HT1080 (cell line): ENCODE data around the gene C10orf71. TPM values are rescaled to one million over a fixed set of nuclear protein-coding genes. Genes with fewer than 3 reads are reported as not detected.
A peak's percentile ranks its signal among the peaks of the same experiment; 100 is the strongest.

Experiments
- DNase-seq: peaks from one replicate; pipeline ENCODE4 v3.0.0-alpha.2; 2015; ENCODE audit warnings: low read depth
- total RNA-seq: library from RNA; depleted of rRNA; stranded (reverse); fragments of >200 nt; shearing (Covaris generic); gene quantifications from 2 replicates; pipeline ENCODE4 v1.2.3, GENCODE V29; 2014

The C10orf71 gene
- total RNA-seq, 1 experiment from 2014 or later, result not detected

DNA sequence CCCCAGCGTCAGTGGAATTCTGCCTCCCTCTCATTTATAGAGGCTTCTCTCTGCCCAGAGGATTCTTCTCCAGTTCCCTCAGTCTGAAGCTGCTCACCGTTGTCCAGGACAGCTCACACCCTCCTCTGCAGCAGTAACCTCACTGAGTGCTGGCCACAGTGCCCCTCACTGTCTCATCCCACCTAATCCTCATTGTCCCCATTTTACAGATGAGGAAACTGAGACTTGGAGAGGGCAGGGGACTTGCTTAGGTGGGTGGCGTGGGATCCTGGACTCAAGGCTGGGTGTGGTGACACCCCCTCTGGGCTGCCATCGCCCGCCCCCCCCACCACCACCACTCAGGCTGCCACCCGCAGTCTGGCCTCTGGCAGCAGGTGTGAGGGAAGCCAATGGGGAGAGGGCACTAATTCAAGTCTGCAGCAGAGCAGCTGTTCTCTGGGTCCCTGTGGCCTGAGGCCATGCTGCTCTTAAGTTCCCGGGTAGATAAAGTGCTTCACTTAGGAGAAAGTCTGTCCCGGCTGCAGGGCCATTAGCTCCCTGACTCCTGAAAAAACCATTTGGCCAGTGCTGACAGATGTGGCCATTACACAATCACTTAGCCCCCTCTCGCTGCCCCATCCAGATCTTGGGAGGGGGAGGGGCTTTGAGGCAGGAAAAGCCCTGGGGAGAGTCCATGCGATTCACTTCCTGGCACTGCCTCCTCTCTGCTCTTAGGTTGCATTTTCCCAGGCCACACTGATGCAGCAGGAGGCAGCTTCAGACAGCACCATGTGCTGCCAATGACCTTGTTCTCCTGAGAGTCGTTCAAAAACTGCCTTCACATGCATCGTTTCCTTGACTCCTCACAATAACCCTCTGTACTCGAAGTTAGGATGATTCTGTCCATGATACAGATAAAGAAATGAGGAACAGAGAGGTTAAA is 60.6 kb downstream of the C10orf71 start:
- DNase-seq, result peak; percentile 73

DNA sequence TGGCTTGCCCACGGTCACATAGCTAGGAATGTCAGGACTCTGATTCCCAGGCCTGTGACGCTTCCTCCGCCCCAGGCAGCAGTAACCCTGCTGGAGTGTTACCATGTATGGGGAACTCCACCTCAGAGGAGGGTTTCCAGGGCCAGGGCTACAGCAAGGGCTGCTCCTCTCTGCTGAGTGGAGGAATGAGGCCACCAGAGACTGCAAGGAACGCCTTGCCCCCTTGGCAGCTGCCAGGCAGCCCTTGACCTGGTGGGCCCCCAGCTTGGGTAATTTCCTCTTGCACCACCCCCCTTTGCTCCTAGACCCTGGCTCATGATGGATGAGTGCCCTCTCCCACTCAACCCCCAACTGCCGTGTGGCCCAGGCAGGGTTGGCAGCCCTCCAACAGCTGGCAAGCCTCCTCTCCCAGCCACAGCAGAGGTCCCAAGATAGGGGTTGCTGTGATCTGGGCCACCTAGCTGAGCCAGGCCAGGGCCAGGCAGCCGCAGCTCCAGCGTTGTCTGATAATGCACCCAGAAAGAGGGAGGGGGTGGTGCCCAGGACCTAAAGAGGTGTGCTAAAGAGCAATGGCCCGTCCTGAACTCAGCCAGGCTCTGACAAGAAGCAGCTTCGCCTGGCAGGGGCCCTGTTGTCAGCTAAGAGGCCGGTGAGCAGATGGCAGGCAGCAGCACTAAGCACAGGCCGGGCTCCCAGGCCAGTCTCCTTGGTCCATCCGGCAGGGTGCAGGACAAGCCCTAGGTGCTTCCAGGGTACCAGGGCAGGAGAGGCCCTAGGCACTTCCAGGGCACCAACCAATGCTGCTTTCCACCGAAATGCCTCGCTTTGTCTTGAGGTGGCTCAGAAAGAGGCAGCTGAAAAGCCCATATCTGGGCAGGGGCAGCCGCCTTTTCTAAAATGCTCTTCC is 61.6 kb downstream of the C10orf71 start:
- DNase-seq, result no peak

DNA sequence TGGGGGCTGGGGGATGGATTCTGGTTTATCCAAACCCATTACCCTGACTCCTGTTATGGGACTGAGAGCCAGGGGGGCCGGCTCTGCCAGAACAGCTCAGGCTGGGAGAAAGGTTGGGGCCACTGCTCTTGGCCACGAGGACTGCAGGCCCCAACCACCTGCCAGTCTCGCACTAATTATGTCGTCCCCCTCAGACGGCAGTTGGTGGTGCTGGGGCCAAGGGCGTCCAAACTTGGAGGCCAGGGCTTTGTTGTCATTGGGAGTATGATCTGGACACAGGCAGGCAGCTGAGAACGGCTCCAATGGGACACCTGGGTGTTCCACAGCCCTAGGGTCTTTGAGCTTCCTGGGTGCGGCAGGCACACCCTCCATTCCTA is 62.2 kb downstream of the C10orf71 start:
- no peak for DNase-seq

- no peak for DNase-seq
Measured at GRCh38 chr10:49361735-49362568, 63.0 kb downstream of the C10orf71 start.

DNA sequence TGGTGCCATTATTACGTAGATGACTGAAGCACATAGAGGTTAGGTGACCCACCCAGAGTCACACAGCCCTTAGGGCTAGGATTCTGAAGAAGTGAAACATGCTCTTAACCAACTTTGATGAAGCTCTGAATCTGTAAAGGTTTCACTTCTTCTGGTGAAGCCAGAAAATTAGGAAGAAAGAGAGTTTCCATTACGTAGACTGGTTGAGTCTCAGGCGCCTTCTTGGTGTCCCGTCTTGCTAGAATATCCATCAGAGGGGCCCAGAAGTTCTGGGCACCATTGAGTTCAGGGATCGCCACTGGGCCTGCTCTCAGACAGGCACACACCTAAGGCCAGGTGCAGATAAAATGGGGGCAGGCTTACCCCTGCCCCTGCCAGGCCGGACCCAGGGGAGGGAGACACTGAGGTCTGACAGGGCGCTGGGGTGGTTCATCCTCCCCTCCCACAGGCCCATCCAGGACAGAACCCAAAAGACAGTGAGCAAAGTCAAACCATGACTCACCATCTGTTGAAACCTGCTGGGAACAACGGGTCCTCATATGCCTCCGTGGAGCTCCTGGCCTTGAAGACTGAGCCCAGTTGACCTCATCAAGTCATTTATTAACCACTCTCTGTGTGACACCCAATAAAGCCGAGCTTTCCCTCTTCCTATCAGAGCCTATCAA is 63.8 kb downstream of the C10orf71 start:
- DNase-seq, result no peak

GRCh38 chr10:49363309-49364031 is 64.5 kb downstream of the C10orf71 start:
- no peak for DNase-seq

DNA sequence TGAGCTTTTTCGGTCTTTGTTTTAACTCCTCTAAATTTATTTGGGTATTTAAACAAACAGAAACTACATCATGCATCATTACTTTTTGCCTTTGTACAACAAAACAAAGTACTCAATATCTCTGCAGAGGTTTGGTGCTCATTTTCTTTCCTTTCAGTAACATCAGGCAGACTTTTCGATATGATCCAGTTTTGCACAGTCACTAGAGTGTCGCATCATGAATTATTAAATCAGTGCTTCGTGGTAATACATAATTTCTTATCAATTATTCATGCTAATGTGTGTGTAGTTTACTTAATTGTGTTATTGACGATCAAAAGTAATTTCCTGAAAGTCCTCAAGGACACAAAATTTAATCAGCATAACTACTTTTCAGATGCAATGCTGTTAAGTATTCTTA is 65.1 kb downstream of the C10orf71 start:
- DNase-seq, result no peak

- DNase-seq, result no peak
Measured at GRCh38 chr10:49364747-49365146, 65.8 kb downstream of the C10orf71 start.

GRCh38 chr10:49365275-49365674 is 66.3 kb downstream of the C10orf71 start:
- DNase-seq, result no peak

GRCh38 chr10:49365675-49366415 is 66.9 kb downstream of the C10orf71 start:
- DNase-seq, result no peak

GRCh38 chr10:49366460-49366859 is 67.5 kb downstream of the C10orf71 start:
- DNase-seq, result no peak

GRCh38 chr10:49367600-49367999 is 68.6 kb downstream of the C10orf71 start:
- DNase-seq, result peak; percentile 17

GRCh38 chr10:49368256-49368655 is 69.3 kb downstream of the C10orf71 start:
- DNase-seq, result no peak

DNA sequence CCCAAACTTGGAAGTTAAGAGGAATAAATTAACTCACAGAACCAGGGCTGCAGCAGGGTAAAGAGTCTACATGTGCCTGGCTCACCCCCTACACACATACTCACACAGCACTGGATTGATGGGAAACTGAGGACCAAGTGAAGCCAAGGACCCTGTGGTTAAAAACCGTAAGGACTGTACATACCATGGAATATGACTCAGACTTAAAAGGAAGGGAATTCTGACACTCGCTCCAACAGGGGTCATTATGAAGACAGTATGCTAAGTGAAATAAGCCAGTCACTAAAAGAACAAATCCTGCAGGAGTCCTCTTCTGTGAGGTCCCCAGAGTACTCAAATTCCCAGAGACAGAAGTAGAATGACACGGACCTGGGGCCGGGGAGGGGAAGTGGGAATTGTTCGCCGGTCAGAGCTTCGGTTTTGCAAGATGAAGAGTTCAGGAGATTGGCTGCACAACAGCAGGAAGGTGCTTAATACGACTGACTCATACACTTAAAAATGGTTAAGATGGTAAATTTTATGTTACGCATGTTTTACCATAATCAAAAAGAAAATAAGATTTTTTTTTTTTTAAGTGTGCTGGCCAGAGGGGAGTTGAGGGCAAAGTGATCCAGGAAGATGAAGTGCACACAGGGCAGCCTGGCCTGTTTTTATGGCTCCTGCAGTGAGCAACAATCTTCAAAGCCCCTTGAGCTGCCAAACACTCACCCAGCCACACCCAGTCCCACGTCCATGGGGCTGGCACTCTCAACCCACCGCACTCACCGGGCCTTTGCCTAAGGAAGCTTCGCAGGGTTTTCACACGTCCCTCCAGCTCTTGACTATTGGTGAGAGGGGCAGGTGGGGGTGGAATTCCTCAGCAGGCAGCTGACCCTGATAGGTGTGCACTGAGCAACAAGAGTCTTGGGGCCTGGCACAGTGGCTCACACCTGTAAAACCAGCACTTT is 70.5 kb downstream of the C10orf71 start:
- DNase-seq, result peak; percentile 68

GRCh38 chr10:49370326-49371100 is 71.5 kb downstream of the C10orf71 start:
- DNase-seq, result no peak

DNA sequence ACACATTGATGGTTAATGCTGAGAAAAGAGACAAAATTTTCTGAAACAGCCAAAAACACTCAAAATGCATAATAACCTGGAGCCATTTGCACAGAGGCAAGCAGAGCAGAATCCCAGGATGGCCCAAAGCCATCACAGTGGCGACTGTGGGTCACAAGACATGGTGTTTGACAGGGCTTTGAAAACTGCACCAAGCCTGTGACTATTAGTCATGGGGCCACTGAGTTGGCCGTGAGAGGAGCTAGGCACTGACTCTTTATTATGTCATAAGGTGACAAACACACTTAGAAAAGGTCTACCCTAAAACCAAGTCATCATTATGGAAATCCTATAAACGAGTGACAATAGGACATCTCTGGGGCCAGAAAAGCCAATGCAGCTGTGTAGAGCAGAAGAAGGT is 73.0 kb downstream of the C10orf71 start:
- peak; percentile 15 for DNase-seq

- no peak for DNase-seq
Measured at GRCh38 chr10:49373361-49373760, 74.4 kb downstream of the C10orf71 start.
